ENCODE measurements around the gene ZC3H12D. TPM values are rescaled to one million over a fixed set of nuclear protein-coding genes. Genes with fewer than 3 reads are reported as not detected.
A peak's percentile ranks its signal among the peaks of the same experiment; 100 is the strongest.

ZC3H12D gene
- total and polyA plus RNA-seq, 9 of the 15 experiments (the other 6 are each of a cell fraction or from before 2014, with no cell fraction given): 0.04 to 0.27 (median 0.05) TPM; not detected in 3

GRCh38 chr6:149405823-149406765 lies 78.7 kb downstream of the ZC3H12D start (continued):
- TF ChIP-seq, protein P1, sequence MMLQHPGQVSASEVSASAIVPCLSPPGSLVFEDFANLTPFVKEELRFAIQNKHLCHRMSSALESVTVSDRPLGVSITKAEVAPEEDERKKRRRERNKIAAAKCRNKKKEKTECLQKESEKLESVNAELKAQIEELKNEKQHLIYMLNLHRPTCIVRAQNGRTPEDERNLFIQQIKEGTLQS (IDR thresholded peaks at IDR 0.05): peak; percentile 95
- TF ChIP-seq, protein P1 (CRISPR knock-in tag; conservative IDR thresholded peaks at IDR 0.05): no peak
- TF ChIP-seq ZNF316 (IDR thresholded peaks at IDR 0.05) (0 out of 2 replicates have a peak, but pooled peaks have one; percentile 12), ZNF23 (CRISPR knock-in tag; IDR thresholded peaks at IDR 0.05) (no peak), ZNF175 (CRISPR knock-in tag; IDR thresholded peaks at IDR 0.05; ENCODE audit: low read depth) (peak; percentile 86; the same call in 1 of the 2 replicates), ZNF507 (tag; conservative IDR thresholded peaks at IDR 0.05) (0 out of 2 replicates have a peak, but pooled peaks have one; percentile 29), GTF2A2 (tag; IDR thresholded peaks at IDR 0.05) (peak; percentile 62; the same call in 1 of the 2 replicates), NR2C1 (IDR thresholded peaks at IDR 0.05) (no peak), NR2C1 (tag; IDR thresholded peaks at IDR 0.05) (peak; percentile 18; the same call in 1 of the 2 replicates), ARID1B (IDR thresholded peaks at IDR 0.05) (0 out of 2 replicates have a peak, but pooled peaks have one; percentile 11), TCF7L2 (IDR thresholded peaks at IDR 0.05; ENCODE audit: low read depth, low read length) (no peak)
- TF ChIP-seq, protein P2, sequence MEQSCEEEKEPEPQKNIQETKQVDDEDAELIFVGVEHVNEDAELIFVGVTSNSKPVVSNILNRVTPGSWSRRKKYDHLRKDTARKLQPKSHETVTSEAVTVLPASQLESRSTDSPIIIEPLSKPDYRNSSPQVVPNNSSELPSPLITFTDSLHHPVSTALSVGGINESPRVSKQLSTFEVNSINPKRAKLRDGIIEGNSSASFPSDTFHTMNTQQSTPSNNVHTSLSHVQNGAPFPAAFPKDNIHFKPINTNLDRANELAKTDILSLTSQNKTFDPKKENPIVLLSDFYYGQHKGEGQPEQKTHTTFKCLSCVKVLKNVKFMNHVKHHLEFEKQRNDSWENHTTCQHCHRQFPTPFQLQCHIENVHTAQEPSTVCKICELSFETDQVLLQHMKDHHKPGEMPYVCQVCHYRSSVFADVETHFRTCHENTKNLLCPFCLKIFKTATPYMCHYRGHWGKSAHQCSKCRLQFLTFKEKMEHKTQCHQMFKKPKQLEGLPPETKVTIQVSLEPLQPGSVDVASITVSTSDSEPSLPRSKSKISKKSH (CRISPR knock-in tag; IDR thresholded peaks at IDR 0.05): no peak
- TF ChIP-seq, protein P3, sequence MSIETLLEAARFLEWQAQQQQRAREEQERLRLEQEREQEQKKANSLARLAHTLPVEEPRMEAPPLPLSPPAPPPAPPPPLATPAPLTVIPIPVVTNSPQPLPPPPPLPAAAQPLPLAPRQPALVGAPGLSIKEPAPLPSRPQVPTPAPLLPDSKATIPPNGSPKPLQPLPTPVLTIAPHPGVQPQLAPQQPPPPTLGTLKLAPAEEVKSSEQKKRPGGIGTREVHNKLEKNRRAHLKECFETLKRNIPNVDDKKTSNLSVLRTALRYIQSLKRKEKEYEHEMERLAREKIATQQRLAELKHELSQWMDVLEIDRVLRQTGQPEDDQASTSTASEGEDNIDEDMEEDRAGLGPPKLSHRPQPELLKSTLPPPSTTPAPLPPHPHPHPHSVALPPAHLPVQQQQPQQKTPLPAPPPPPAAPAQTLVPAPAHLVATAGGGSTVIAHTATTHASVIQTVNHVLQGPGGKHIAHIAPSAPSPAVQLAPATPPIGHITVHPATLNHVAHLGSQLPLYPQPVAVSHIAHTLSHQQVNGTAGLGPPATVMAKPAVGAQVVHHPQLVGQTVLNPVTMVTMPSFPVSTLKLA (conservative IDR thresholded peaks at IDR 0.05): peak in 1 of 2 experiments; percentile 47; a peak in 2 of 4 replicates
- TF ChIP-seq, protein P4, sequence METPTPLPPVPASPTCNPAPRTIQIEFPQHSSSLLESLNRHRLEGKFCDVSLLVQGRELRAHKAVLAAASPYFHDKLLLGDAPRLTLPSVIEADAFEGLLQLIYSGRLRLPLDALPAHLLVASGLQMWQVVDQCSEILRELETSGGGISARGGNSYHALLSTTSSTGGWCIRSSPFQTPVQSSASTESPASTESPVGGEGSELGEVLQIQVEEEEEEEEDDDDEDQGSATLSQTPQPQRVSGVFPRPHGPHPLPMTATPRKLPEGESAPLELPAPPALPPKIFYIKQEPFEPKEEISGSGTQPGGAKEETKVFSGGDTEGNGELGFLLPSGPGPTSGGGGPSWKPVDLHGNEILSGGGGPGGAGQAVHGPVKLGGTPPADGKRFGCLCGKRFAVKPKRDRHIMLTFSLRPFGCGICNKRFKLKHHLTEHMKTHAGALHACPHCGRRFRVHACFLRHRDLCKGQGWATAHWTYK (CRISPR knock-in tag; IDR thresholded peaks at IDR 0.05): no peak

Measured in K562 (cell line).